ENCODE results near the gene RIPOR1. TPM values are rescaled to one million over a fixed set of nuclear protein-coding genes. Genes with fewer than 3 reads are reported as not detected.
A peak's percentile ranks its signal among the peaks of the same experiment; 100 is the strongest.
"Not testable (repeated sequence)": the region's sequence is repeated elsewhere in the genome, so short reads cannot be mapped to it uniquely, and the experiment has no call there.

The RIPOR1 gene
- total RNA-seq, 1 donor from 2014 or later = 73.7 TPM

DNA sequence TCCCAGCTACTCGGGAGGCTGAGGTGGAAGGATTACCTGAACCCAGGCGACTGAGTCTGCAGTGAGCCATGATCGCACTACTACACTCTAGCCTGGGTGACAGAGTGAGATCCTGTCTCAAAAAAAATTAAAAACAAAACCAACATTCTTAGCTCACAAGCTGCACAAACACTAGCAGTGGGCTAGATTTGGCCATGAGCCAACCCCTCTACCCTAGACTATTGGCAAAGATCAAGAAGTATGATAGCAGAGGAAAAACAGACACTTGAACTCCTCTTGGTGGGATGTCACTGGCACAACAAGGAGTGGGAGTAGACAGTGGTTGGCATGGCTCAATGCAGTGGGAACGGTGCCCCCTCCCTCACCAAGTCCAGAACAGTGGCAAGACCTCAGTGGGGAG, 19.6 kb upstream of the RIPOR1 start:
- intact Hi-C loops (cut with DNase I) = no loop called here
- no peak for ATAC-seq (ENCODE audit: poor library complexity)

DNA sequence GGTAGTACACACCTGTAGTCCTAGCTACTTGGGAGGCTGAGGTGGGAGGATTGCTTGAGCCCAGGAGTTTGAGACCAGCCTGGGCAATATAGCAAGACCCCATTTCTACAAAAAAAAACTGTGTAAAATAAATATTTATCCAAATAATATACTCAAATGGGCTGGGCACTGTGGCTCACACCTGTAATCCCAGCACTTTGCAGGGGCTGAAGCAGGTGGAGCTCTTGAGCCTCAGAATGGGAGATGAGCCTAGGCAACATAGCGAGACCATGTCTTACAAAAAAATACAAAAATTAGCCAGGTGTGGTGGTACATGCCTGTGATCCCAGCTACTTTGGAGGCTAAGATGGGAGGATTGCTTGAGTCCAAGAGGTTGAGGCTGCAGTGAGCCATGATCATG, 14.7 kb upstream of the RIPOR1 start:
- intact Hi-C loops (cut with DNase I) = loop anchor here (2.0 kb wide), 1 partner anchor 85 kb away; no protein-coding TSS in a partner anchor
- ATAC-seq (ENCODE audit: poor library complexity); DNase-seq: not testable (repeated sequence)

More for the DNA sequence above, 19.6 kb upstream of the RIPOR1 start:
- DNase-seq = no peak

DNA sequence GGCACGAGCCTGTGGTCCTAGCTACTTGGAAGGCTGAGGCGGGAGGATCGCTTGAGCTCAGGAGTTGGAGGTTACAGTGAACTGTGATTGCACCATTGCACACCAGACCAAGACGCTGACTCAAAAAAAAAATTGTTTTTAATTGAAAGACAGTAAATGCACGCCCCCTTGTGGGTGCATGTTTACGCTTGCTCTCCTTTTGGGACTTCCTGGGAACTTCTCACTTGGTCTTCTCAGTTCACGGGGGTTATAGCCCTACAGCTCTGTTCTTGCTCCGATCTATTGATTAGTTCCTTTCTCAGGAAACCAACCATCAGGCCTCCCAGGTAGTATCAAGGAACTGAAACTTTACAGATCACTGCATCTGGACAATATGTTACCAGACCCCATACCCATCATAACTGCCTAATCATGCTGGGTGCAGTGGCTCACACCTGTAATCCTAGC, 14.2 kb upstream of the RIPOR1 start:
- intact Hi-C loops (cut with DNase I) = loop anchor here (2.0 kb wide), 1 partner anchor 86 kb away; no protein-coding TSS in a partner anchor
- peak; percentile 87 for ATAC-seq (ENCODE audit: poor library complexity)

DNA sequence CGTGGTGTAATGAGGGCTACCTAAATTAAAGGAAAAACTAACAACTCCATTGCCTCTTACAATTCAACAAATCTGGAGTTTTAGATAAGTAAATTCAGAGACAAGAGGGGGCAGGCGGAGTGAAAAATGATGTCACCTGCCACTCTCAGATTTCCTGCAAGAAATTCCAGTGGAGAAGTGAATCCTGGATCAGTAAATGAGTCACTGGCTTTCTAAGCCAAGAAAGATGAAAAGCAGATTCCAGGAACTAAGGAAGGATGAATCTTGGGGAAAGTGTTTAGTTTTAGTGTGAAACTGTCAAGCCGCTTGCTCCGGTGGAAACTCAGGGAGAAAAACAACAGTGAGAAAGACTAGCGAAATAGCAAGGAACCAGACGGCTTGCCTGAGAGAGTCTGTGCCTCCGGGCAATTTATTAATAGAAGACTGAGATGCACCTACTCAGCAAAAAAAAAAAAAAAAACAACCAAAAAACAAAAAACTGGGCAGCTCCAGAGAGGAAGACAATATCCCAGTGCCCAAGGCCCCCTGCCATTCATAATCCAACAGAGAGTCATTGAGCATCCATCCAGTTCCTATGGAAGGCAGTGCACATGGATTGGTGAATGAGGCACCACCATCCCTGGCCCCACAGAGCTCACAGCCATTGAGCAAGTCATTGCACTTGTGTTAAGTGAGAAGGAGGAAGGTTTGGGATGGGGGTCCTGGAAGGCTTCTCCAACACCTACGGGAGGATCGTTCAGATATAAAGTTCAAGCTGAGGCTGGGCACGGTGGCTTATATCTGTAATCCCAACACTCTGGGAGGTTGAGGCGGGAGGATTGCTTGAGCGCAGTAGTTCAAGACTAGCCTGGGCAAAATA, 12.1 kb upstream of the RIPOR1 start:
- ATAC-seq (ENCODE audit: poor library complexity) (no peak), DNase-seq (no peak)
- intact Hi-C loops (cut with DNase I) = no loop called here

More for the DNA sequence above, 14.2 kb upstream of the RIPOR1 start:
- peak; percentile 89 for DNase-seq

DNA sequence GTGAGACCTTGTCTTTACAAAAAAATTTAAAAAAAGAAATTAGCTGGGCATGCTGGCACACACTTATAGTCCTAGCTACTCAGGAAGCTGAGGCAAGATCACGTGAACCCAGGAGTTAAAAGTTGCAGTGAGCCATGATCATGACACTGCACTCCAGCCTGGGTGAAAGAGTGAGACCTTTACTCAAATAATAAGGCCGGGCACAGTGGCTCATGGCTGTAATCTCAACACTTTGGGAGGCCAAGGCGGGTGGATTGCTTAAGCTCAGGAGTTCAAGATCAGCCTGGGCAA, 11.5 kb upstream of the RIPOR1 start:
- intact Hi-C loops (cut with DNase I) = no loop called here
- DNase-seq (no peak), ATAC-seq (ENCODE audit: poor library complexity) (no peak)

DNA sequence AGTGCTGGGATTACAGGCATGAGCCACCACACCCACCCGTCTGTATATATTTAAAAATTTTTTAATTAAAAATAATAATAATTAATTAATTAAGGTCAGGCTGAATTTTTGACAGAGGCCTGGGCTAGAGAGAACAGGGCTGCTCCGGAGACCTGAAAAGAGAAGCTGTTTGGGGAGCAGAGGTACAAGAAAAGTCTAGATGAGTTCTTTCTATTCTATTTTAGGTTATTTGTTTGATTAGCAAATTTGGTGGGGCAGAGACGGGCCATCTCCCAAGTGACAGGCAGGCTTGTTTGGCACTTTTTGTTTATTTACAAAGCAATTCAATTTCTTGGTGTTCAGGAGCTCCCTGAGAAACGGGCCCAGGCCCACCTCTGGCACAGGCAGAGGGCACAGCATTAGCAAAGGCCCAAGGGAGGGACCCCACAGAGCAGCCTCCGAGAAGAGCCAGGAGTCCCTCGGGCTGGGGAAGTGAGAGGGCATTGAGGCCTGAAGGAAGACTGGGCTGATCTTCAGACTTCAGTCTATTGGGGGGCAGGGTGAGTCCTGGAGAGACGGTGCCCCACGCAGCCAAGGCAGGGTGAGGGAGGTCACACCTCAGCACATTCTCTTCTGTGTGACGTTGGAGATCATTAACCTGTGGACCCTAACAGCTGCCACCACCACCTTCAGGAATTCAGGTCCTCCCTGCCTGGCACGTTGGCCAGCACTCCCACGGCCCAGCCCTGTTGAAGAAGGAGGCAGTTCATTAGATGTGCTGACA, 10.8 kb upstream of the RIPOR1 start:
- DNase-seq = no peak
- intact Hi-C loops (cut with DNase I) = no loop called here
- ATAC-seq (ENCODE audit: poor library complexity) = no peak

DNA sequence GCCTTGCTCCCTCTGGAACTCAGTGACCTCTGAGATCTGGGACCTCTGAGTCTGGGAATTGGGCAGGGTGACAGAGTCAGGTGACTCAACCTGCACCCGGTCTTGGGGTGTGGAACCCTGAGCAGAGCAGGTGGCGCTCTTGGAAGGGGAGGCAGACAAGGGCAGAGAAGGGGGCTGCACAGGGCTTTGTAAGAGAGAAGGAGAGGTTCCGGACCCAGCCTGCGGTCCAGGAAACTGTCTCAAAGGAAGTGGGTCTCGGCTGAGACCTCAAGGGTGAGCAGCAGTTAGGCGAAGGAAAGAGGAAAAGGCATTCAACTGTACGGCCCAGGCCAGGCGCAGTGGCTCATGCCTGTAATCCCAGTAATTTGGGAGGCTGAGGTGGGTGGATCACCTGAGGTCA, 10.0 kb upstream of the RIPOR1 start:
- intact Hi-C loops (cut with DNase I) = no loop called here
- ATAC-seq (ENCODE audit: poor library complexity) (no peak), DNase-seq (no peak)

DNA sequence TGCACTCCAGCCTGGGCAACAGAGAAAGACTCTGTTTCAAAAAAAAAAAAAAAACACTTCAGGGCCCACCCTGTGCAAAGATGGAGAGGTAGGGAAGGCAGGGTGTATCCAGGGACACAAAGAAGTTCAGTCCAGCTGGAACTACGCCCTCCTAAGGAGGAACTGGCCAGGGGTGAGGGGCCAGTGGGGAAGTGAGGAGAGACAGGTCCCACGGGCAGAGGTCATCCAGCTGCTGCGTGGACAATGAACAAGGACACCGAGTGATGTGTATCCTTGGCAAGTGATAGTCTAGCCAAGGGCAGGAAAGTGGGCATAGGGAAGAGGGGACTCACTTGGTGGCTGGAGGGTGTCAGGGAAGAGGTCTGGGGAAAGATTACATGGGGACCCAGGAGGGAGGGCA, 9.4 kb upstream of the RIPOR1 start:
- DNase-seq (no peak), ATAC-seq (ENCODE audit: poor library complexity) (no peak)
- intact Hi-C loops (cut with DNase I) = no loop called here

DNA sequence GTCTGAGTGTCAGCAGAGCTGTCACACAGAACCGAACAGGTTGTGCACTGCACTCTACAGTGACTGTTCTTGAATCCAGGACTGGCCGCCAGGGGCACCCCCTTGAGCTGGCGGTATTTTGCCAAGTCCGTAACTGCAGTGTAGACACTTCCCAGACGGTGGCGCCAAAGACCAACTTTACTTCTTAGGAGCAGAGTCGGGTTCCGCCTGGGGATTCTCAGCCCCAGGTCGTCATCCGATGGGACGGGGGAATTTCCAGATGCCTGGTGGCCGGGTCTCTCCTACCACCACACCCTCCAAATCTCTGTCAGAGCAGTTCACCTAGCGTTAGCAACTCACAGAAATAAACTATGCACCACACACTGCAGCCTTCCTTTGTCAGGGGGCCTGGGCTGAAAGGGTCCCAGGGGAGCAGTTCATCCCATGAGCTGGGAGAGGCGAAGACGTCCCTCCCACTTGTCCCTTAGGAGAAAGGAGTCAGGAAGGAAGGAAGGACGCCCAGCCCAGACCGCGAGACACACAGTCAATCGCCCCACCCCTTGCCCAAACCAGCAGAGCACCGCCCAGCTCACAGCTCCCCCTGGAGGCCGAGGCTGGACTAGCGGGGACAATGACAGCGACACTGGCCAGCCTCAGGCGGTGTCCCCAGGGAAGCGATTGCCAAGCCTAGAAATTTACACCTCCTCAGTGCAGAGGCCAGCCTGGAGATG, 7.4 kb upstream of the RIPOR1 start:
- intact Hi-C loops (cut with DNase I) = loop anchor here (5.0 kb wide), 1 partner anchor 146 kb away; the partner anchor contains the start of genes C16orf86 and ENKD1
- ATAC-seq (ENCODE audit: poor library complexity) (peak; percentile 97), DNase-seq (peak; percentile 96)

DNA sequence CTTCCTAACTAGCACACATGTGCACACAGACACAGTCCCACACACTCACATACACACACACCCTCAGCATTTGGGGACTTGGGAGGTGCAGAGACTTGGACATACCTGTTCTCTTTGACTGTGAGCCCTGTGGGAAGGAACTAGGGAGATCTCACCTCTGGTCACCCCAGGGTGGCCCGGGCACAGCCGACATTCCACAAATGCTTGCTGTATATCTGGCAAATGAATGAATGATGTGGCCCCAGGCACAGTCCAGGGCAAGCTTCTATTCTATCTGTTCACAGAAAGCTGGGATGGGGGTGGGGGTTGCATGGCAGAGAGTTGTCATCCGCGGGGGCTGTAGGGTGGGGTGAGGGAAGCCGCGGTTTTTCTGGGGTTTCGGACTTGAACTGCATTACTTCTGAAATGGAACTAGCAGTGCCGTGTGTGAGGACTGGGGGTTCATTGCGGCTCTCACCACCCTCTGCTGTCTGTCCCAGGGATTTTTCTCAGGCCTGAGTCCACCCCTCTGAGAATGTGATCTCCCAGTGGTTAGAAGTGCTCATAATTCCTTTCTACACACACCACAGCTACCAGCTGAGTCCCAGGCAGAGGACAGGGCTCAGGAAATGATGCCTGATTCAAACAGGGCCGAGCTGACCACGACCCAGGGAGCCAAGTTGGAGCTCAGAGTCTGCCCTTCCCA, 3.3 kb upstream of the RIPOR1 start:
- no peak for ATAC-seq (ENCODE audit: poor library complexity)
- no peak for DNase-seq
- intact Hi-C loops (cut with DNase I) = no loop called here

DNA sequence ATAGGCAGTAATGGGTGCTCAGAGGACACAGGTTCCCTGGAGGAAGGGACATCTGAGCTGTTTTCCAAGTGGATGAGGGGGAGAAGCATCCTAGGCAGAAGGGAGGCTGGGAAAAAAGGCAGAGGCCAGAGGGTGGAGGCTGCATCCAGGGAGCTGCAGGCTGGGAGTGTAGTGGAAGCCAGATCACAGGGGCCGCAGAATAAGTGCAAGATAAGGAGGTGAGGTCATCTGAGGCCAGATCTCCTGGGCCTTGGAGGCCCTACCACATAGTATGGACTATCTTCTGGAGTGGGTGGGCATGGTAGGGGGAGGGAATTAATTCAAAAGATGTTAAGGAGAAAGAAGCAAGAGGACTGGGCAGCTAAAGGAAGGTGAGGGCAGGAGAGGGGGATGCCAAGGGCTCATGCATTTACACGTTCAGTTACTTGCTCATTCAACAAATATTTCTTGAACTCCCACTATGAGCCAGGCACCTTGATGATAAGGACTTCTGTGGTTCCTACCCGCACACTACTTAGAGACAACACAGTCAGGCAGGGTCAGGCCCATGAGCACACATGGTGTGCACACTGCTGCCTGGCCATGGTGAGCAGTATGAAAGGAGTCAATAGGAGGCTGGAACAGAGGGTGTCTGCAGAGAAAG, 2.4 kb upstream of the RIPOR1 start:
- ATAC-seq (ENCODE audit: poor library complexity) = no peak
- intact Hi-C loops (cut with DNase I) = no loop called here
- no peak for DNase-seq

DNA sequence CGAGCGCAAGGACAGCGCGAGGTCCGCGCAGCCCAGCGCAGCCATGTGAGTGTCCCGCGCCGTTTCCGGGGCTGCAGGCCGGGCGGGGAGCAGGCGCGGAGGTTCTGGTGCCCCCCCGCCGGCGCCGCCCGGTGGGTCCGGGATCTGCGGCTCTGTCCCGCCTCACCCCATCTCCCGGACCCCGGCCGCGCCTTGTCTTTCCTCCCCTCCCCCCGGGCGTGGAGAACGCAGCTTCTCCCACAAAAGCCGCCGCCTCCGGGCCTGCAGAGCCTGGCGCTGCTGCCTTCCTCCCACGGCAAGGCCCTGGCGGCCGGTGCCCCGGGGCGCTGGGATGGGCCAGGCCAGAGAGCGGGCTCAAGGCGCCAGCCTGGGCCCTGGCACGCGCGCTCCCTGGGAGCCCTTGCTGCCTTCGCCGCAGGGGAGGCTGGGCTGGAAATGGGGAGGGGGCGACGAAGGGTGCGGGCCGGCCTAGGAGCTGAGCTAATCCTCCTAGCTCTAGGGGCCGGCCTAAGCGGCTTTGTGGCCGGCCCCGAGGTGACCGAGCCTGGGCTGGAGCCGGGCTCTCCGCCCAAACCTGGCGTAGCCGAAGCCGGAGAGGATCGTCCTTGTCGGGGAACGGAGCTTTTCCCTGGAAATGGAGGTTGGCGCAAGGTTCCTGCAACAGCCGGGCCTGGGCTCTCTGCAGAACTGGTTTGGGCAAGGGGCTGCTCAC, 397 bp downstream of the RIPOR1 start:
- ATAC-seq (ENCODE audit: poor library complexity) (peak; percentile 38), DNase-seq (peak; percentile 69)
- intact Hi-C loops (cut with DNase I) = no loop called here

DNA sequence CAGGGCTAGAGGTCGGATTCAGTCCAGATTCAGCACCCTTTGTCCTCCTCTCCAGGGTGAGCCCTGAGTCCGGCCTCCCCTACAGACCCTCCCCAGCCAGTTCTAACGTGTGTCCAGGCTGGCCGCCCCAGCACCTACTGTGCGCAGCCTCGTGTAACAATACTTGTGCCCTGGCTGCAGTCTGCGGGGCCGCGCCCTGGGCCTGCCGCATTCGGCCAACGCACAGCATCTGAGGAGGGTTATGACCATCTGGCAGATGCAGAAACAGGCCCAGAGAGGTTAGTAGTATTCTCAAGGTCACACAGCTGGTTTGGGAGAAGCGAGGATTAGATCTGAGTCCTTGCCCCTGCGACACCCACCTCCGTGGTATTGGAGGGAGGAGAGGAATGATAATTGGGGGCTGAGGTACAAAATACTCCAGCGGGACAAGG, 968 bp downstream of the RIPOR1 start:
- intact Hi-C loops (cut with DNase I) = no loop called here
- ATAC-seq (ENCODE audit: poor library complexity) (peak; percentile 15), DNase-seq (no peak)

DNA sequence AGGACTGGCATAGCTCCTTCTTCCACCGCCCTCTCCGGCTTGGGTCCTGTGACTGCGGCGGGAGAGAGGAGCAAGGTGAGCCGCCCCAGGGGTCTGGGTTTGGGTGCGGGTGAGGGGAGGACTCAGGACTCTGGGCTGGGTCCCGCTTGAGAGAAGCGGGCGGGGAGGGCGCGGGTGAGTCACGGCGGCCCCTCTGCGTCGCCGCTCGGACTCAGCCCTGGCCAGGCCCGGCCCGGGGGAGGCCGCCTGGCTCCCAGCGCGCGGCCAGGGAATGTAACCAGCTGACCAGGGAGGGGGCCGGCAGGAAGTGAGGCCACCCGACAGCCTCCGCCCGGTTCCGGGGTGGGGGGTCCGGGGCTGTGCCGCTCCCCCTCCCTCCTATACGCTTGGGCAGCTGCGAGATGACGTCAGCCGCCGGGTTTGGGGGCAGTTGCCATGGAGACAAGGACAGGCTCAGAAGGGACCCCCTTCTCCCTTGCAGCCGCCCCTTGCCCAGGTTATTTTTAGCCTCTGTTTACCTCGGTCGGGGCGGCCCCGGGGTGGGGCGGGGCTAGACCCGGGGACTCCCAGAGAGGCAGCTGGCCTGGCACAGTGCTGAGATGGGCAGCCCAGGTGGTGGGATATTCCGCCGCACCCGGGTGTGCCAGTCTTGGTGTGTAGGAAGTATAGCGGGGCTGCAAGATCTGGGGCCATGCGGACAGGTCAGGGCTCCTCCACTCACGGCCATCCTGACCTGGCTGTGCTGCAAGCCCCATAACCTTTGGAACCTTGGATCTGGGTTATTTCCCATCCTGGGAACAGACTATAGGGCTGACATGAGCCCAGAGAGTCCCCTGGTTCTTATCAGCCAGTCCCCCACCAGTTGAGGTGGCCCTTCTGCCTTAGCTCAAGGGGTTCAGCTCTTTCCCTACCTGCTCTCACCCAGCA, 1.6 kb downstream of the RIPOR1 start:
- intact Hi-C loops (cut with DNase I) = no loop called here
- DNase-seq (peak; percentile 90), ATAC-seq (ENCODE audit: poor library complexity) (peak; percentile 74)

DNA sequence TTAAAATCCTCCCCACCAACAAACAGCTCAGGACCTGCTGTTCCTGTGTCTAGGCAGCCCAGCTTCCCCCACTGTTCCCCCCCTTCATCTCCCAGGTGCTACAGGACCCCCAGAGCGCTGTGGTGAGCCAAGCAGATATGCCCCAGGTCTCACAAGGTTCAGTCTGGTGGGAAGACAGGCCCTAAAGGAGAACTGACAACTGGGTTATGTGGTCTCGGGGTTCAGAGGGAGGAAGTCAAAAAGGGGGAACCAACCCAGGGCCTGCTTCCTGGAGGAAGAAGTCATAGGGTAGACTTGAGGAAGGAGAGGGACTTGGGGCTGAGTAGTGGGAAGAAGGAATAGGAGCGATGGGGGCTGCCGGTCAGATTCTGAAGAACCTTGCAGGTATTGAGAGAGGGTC, 2.6 kb downstream of the RIPOR1 start:
- intact Hi-C loops (cut with DNase I) = no loop called here
- no peak for ATAC-seq (ENCODE audit: poor library complexity)
- DNase-seq = no peak

DNA sequence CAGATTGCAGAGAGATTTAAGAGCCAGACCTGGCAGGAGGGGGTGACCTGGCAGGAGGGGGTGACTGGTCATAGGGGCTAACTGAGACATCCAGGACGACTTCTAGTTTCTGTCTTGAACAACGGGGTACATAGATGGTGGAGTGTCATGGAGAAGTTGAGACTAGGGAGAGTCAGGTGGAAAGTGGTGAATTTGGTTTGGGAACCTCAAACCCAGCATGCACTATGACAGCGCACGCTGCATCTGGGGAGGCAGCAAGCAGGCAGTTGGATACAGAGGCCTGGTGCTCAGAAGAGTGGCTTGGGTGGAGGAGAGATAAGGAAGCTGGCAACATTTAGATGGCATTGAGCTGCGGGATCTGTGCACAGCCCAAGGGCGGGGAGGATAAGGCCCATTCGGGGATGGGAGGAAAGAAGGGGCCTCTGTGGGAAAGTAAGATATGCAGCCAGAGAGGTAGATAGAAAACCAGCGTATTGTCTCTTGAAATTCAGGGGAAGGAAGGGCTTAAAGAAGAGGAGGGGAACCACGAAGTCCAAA, 4.5 kb downstream of the RIPOR1 start:
- DNase-seq = no peak
- intact Hi-C loops (cut with DNase I) = no loop called here
- no peak for ATAC-seq (ENCODE audit: poor library complexity)
